CD8-positive, alpha-beta memory T cell (primary cell): ENCODE measurements around the gene GHRHR. TPM values are rescaled to one million over a fixed set of nuclear protein-coding genes. Genes with fewer than 3 reads are reported as not detected.

Source experiments
- CTCF ChIA-PET: fragments of 350-600 bp; sonication (Branson Sonifier 250); formaldehyde crosslinking; loops from one replicate; lab custom pipeline; 2021; ENCODE audit warnings: antibody characterized with exemption; lab: Charles Lee
- POLR2A ChIA-PET: fragments of 350-600 bp; sonication (Branson Sonifier 250); formaldehyde crosslinking; loops from one replicate; lab custom pipeline; 2021; ENCODE audit warnings: antibody characterized with exemption; lab: Charles Lee
- DNase-seq, 5 donors: peaks; one replicate each; pipeline versions ENCODE4 v3.0.0 to v3.0.0-alpha.2; 2020 to 2022; ENCODE audit warnings: mixed read lengths in 1 of 5
- H3K27ac ChIP-seq: one replicate; pipeline ENCODE4 v1.7.0; 2013; ENCODE audit warnings: low read depth, mild to moderate bottlenecking, low read length, moderate library complexity
- H3K27me3 ChIP-seq: 2 replicates; pipeline ENCODE4 v1.7.0; 2013; ENCODE audit warnings: low read length, mild to moderate bottlenecking; ENCODE audit not compliant: insufficient read depth, poor library complexity, severe bottlenecking
- H3K36me3 ChIP-seq: 2 replicates; pipeline ENCODE4 v1.7.0; 2013; ENCODE audit warnings: mild to moderate bottlenecking, low read length, moderate library complexity; ENCODE audit not compliant: insufficient read depth
- H3K4me1 ChIP-seq: 2 replicates; pipeline ENCODE4 v1.7.0; 2013; ENCODE audit warnings: mild to moderate bottlenecking, low read length, moderate library complexity; ENCODE audit not compliant: insufficient read depth
- H3K4me3 ChIP-seq: 2 replicates; pipeline ENCODE4 v1.7.0; 2013; ENCODE audit warnings: mild to moderate bottlenecking, low read length
- H3K9me3 ChIP-seq: 2 replicates; pipeline ENCODE4 v1.7.0; 2013; ENCODE audit warnings: mild to moderate bottlenecking, low read length
- H3K27ac Mint-ChIP-seq, 8 donors: one replicate each; pipeline ENCODE4 v1.8.0; 2020 to 2021; ENCODE audit warnings: mixed read lengths in 8 of 8, mild to moderate bottlenecking in 6 of 8, inconsistent platforms in 3 of 8, moderate library complexity in 3 of 8
- H3K27me3 Mint-ChIP-seq, 2 donors: one replicate each; pipeline ENCODE4 v1.8.0; 2020 to 2021; ENCODE audit warnings: mixed read lengths in 2 of 2, mild to moderate bottlenecking in 1 of 2, moderate library complexity in 1 of 2
- H3K36me3 Mint-ChIP-seq, 3 donors: one replicate each; pipeline ENCODE4 v1.8.0; 2020 to 2021; ENCODE audit warnings: mixed read lengths in 3 of 3, inconsistent platforms in 1 of 3, mild to moderate bottlenecking in 1 of 3
- H3K4me1 Mint-ChIP-seq, 3 donors: one replicate each; pipeline ENCODE4 v1.8.0; 2020 to 2021; ENCODE audit warnings: mixed read lengths in 3 of 3, inconsistent platforms in 1 of 3, mild to moderate bottlenecking in 1 of 3
- H3K4me3 Mint-ChIP-seq, 7 donors: one replicate each; pipeline ENCODE4 v1.8.0; 2020 to 2021; ENCODE audit warnings: mixed read lengths in 7 of 7, mild to moderate bottlenecking in 6 of 7, moderate library complexity in 4 of 7, inconsistent platforms in 2 of 7
- H3K9me3 Mint-ChIP-seq, 5 donors: one replicate each; pipeline ENCODE4 v1.8.0; 2020 to 2022; ENCODE audit warnings: mixed read lengths in 5 of 5, mild to moderate bottlenecking in 3 of 5, moderate library complexity in 2 of 5, inconsistent platforms in 1 of 5
- polyA plus RNA-seq: library from polyadenylated mRNA; unstranded; fragments of 300-500 nt; fragmentation: Illumina TruSeq; gene quantifications from one replicate; pipeline ENCODE4 v1.2.3, GENCODE V29; 2021
- total RNA-seq, 2 experiments: library from RNA; stranded (reverse); gene quantifications; one replicate each; pipeline ENCODE4 v1.2.3, GENCODE V29; 2021

GHRHR gene
- total and polyA plus RNA-seq, 3 experiments from 2014 or later, result not detected

DNA sequence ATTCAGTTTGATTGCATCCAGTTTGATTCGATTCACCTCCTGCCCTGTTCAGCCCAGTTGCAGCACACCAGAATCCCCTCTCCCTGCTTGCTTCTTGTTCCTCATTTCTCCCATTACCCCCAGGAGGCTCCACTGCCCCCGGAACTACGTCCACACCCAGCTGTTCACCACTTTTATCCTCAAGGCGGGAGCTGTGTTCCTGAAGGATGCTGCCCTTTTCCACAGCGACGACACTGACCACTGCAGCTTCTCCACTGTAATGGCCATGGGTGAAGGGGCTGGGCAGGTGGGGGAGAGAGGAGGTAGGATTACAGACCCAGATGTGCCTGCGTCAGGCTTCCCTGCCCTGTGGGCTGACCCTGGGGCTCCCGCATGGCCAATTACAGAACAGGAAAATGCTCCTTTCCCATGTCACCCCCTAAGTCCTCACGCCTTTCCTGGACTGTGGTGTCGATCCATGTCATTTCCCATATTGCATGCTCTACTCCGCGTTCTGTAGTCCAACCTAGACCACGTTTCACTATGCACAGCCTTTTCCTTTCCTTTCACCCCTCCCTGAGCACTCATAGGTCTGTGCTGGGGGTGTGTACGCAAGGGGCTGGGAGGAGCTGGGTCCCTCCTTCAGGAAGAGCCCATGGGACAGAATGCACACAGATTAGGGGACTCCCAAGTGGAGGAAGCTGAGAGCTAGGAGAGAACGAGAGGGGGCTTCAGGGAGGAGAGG lies 8.2 kb downstream of the GHRHR start:
- Histone ChIP-seq H3K4me3 (no peak overlapping the region), H3K9me3 (no peaks in the 10 kb centered on the region), H3K36me3 (no peaks in the 10 kb centered on the region), H3K4me1 (no peaks in the 10 kb centered on the region), H3K27me3 (no peaks in the 10 kb centered on the region), H3K27ac (no peak overlapping the region)
- no peak overlapping the region for H3K4me3 Mint-ChIP-seq
- no peak for DNase-seq
- no peaks in the 10 kb centered on the region for H3K4me1 Mint-ChIP-seq
- H3K9me3 Mint-ChIP-seq, result no peaks in the 10 kb centered on the region
- no peaks in the 10 kb centered on the region for H3K36me3 Mint-ChIP-seq
- ChIA-PET POLR2A (no interaction called here), CTCF (interaction anchor here (3.2 kb wide), 1 partner anchor 11 kb away, joined by 17 read pairs; no protein-coding TSS in a partner anchor)
- peaks cover 8 to 46% of the 10 kb centered on the region in 2 donors for H3K27me3 Mint-ChIP-seq
- no peak overlapping the region for H3K27ac Mint-ChIP-seq

DNA sequence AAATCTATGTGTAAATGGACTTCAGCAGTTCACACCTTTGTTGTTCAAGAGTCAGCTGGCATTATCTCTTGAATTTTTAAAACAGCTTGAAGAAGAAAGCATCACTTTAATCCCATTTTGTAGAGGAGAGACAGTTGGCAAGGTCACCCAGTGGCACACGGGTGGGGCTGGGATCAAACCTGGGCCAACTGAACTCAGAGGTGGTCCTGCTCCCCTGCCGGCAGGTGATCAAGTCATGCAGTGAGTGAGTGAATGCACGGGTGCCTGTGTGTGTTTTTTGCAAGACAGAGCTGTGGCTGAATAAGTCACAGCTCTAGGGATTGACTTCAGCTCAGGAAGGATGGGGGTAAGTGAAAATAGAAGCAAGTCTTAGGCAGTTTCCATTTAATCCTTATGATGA lies 9.5 kb downstream of the GHRHR start:
- DNase-seq, result no peak
- Histone ChIP-seq H3K36me3 (no peaks in the 10 kb centered on the region), H3K4me1 (no peaks in the 10 kb centered on the region), H3K27ac (no peak overlapping the region), H3K27me3 (no peaks in the 10 kb centered on the region), H3K9me3 (no peaks in the 10 kb centered on the region), H3K4me3 (no peak overlapping the region)
- no peaks in the 10 kb centered on the region for H3K9me3 Mint-ChIP-seq
- ChIA-PET CTCF (interaction anchor here (3.2 kb wide), 1 partner anchor 10 kb away, joined by 17 read pairs; no protein-coding TSS in a partner anchor), POLR2A (no interaction called here)
- peaks cover 10 to 46% of the 10 kb centered on the region in 2 donors for H3K27me3 Mint-ChIP-seq
- H3K27ac Mint-ChIP-seq, result peak overlapping the region in 1 of 8 donors; percentile 10
- H3K36me3 Mint-ChIP-seq, result no peaks in the 10 kb centered on the region
- no peak overlapping the region for H3K4me3 Mint-ChIP-seq
- H3K4me1 Mint-ChIP-seq, result peaks cover 0 to 1% (median 0%) of the 10 kb centered on the region in 3 donors

DNA sequence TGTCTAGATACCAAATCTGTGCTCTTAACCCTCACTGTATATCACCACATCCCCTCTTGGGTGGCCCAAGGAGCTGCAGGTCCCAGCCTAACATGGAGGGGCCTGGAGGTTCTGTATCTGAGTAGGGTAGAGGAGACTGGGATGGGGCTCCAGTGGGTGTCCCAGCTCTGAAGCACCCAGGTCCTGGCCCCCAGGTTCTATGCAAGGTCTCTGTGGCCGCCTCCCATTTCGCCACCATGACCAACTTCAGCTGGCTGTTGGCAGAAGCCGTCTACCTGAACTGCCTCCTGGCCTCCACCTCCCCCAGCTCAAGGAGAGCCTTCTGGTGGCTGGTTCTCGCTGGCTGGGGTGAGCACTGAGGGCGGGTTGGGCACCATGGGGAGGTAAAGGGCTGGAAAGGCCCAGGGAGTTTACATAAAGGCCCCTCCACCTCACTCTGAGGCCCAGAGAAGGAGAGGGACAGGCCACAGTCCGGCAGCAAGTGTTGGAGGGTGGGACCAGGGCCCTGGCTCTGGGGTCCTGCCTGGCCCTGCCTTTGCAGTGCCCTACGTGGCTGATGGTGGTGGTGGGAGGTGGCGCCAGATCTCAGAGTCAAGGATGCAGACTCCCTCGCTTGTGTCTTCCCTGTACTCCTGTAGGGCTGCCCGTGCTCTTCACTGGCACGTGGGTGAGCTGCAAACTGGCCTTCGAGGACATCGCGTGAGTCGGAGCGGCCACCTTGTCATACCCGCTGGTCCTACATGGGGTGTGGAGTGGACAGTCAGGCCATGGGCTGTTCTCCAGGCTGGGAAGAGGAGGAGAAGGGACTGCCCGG lies 10.2 kb downstream of the GHRHR start:
- Mint-ChIP-seq H3K9me3 (no peaks in the 10 kb centered on the region), H3K36me3 (no peaks in the 10 kb centered on the region), H3K27me3 (peaks cover 10 to 51% of the 10 kb centered on the region in 2 donors), H3K4me3 (no peak overlapping the region), H3K4me1 (peaks cover 0 to 4% (median 0%) of the 10 kb centered on the region in 3 donors), H3K27ac (no peak overlapping the region)
- ChIA-PET POLR2A (no interaction called here), CTCF (interaction anchor here (3.2 kb wide), 1 partner anchor 9 kb away, joined by 17 read pairs; no protein-coding TSS in a partner anchor)
- no peak for DNase-seq
- H3K27me3 ChIP-seq, result no peaks in the 10 kb centered on the region
- no peaks in the 10 kb centered on the region for H3K4me1 ChIP-seq
- H3K27ac ChIP-seq, result no peak overlapping the region
- no peaks in the 10 kb centered on the region for H3K9me3 ChIP-seq
- H3K36me3 ChIP-seq, result no peaks in the 10 kb centered on the region
- H3K4me3 ChIP-seq, result no peak overlapping the region

DNA sequence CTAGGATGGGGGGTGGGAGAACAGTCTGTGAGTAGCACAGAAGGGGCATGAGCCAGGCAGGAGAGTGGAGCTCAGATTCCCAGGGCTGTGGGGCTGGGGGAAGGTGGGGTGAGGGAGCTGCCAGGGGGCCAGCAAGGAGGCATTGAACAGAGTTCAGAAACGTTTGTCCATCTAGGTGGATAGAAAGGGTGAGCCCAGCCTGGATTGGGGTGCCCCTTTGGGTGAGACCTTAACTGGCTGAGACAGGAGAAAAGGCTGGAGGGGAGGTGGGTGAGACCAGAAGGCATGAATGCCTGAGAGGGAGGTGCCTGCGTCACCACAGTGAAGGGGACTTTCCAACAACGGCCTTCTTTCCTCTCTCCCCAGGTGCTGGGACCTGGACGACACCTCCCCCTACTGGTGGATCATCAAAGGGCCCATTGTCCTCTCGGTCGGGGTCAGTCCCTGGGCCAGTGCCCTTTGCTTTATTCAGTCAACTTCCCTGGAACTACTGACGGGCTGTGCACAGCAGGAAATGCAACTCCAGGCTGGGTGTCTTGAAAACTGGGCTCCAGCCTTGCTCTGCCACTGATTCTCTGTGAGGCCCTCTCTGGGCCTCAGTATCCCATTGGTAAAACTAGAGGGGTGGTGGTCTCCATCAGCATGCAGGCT lies 11.0 kb downstream of the GHRHR start:
- Histone ChIP-seq H3K4me1 (no peaks in the 10 kb centered on the region), H3K27ac (no peak overlapping the region), H3K4me3 (no peak overlapping the region), H3K27me3 (no peaks in the 10 kb centered on the region), H3K9me3 (no peaks in the 10 kb centered on the region), H3K36me3 (no peaks in the 10 kb centered on the region)
- ChIA-PET CTCF (interaction anchor here (3.2 kb wide), 1 partner anchor 9 kb away, joined by 17 read pairs; no protein-coding TSS in a partner anchor), POLR2A (no interaction called here)
- peak overlapping the region in 1 of 8 donors; percentile 43 for H3K27ac Mint-ChIP-seq
- no peaks in the 10 kb centered on the region for H3K9me3 Mint-ChIP-seq
- peaks cover 0 to 4% (median 0%) of the 10 kb centered on the region in 3 donors for H3K4me1 Mint-ChIP-seq
- no peak overlapping the region for H3K4me3 Mint-ChIP-seq
- DNase-seq, result no peak
- H3K27me3 Mint-ChIP-seq, result peaks cover 10 to 56% of the 10 kb centered on the region in 2 donors
- no peaks in the 10 kb centered on the region for H3K36me3 Mint-ChIP-seq

DNA sequence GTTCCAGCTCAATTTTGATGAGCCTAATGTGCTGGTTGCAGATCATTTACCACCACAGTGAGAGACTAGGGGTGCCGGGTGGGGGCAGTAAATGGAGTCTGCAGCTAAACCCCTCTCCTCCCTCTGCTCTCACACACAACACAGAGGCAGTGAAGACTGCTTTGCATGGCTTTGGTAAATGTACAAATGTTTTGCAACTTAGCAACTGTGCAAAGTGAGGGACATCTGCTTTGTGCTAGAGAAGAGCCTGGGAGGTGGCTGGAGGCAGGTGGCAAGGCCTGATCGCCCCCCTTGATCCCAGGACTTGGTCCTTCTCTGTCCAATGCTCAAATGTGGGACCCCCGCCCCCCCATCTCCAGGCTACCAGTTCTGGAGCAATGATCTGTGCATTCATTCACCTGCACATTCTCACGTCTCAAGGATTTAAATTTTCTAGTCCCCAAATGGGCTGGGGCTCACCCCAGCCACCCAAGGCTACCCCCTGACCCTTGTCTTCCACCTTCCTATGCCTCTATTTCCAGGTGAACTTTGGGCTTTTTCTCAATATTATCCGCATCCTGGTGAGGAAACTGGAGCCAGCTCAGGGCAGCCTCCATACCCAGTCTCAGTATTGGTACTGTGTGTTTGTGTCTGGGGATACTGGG lies 11.6 kb downstream of the GHRHR start:
- Mint-ChIP-seq H3K4me1 (peaks cover 0 to 4% (median 0%) of the 10 kb centered on the region in 3 donors), H3K9me3 (no peaks in the 10 kb centered on the region), H3K36me3 (no peaks in the 10 kb centered on the region), H3K27me3 (peaks cover 10 to 59% of the 10 kb centered on the region in 2 donors), H3K27ac (peak overlapping the region in 1 of 8 donors; percentile 59), H3K4me3 (no peak overlapping the region)
- Histone ChIP-seq H3K27ac (no peak overlapping the region), H3K4me3 (no peak overlapping the region), H3K4me1 (no peaks in the 10 kb centered on the region), H3K27me3 (no peaks in the 10 kb centered on the region), H3K36me3 (no peaks in the 10 kb centered on the region), H3K9me3 (no peaks in the 10 kb centered on the region)
- POLR2A ChIA-PET, result no interaction called here
- DNase-seq, result no peak
- CTCF ChIA-PET, result interaction anchor here (3.2 kb wide), 1 partner anchor 8 kb away, joined by 17 read pairs; no protein-coding TSS in a partner anchor

DNA sequence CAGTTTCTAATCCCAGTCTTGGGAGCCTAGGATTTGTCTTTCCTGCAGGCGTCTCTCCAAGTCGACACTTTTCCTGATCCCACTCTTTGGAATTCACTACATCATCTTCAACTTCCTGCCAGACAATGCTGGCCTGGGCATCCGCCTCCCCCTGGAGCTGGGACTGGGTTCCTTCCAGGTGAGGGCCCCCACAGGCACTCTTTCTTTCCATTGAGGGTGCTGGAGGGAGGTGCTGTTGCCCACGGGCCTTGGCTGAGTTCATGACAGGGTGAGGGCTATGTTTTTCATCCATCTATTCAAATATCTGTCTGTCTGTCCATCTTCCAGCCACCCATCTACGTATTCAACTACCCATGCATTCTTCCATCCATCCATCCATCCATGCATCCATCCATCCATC lies 12.6 kb downstream of the GHRHR start:
- CTCF ChIA-PET, result no interaction called here
- no peaks in the 10 kb centered on the region for H3K9me3 Mint-ChIP-seq
- H3K36me3 Mint-ChIP-seq, result no peaks in the 10 kb centered on the region
- POLR2A ChIA-PET, result no interaction called here
- no peaks in the 10 kb centered on the region for H3K9me3 ChIP-seq
- H3K27me3 ChIP-seq, result no peaks in the 10 kb centered on the region
- no peak for DNase-seq
- H3K27me3 Mint-ChIP-seq, result peaks cover 8 to 55% of the 10 kb centered on the region in 2 donors
- H3K4me3 Mint-ChIP-seq, result no peak overlapping the region
- H3K27ac ChIP-seq, result no peak overlapping the region
- no peak overlapping the region for H3K4me3 ChIP-seq
- H3K4me1 ChIP-seq, result no peaks in the 10 kb centered on the region
- H3K27ac Mint-ChIP-seq, result no peak overlapping the region
- H3K36me3 ChIP-seq, result no peaks in the 10 kb centered on the region
- peaks cover 0 to 4% (median 0%) of the 10 kb centered on the region in 3 donors for H3K4me1 Mint-ChIP-seq

DNA sequence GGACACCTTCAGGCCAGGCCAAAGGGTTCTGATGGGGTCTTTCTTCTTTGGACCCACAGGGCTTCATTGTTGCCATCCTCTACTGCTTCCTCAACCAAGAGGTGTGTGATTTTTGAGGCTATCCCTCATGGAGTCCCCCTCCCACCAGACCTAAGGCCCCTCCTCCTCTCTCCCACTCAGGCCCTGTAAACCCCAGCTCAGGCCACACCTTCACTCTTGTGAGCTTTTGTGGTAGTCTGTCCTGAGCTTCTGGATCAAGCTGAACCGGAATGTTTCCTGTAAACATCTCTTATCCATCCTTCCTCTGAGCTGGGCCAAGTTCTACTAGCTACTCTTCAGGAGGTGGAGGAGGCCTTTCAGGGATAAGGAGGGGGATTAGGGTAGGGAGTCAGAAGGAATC lies 13.5 kb downstream of the GHRHR start:
- H3K36me3 Mint-ChIP-seq, result no peaks in the 10 kb centered on the region
- no peak overlapping the region for H3K27ac Mint-ChIP-seq
- Histone ChIP-seq H3K9me3 (no peaks in the 10 kb centered on the region), H3K27ac (no peak overlapping the region), H3K4me1 (no peaks in the 10 kb centered on the region), H3K4me3 (no peak overlapping the region), H3K36me3 (no peaks in the 10 kb centered on the region), H3K27me3 (no peaks in the 10 kb centered on the region)
- no peak overlapping the region for H3K4me3 Mint-ChIP-seq
- H3K27me3 Mint-ChIP-seq, result peaks cover 6 to 48% of the 10 kb centered on the region in 2 donors
- no peaks in the 10 kb centered on the region for H3K9me3 Mint-ChIP-seq
- peaks cover 0 to 4% (median 0%) of the 10 kb centered on the region in 3 donors for H3K4me1 Mint-ChIP-seq
- ChIA-PET POLR2A (no interaction called here), CTCF (no interaction called here)
- DNase-seq, result no peak
